K562 (cell line): ENCODE measurements around the gene RAP1GDS1. TPM values are rescaled to one million over a fixed set of nuclear protein-coding genes. Genes with fewer than 3 reads are reported as not detected.

Experiments used
- ATAC-seq: fragments of 200-7000 bp; cut with Tn5 transposase; 3 replicates; pipeline ENCODE4 v1.9.1; 2020; ENCODE audit warnings: moderate library complexity
- BruUV-seq: library from RNA; stranded (reverse); fragments of 400-500 nt; replicated peaks from 2 replicates; lab custom pipeline; 2021; lab: Mats Ljungman, UMichigan
- CTCF ChIA-PET: fragments of 300-600 bp; formaldehyde crosslinking; extraction: SDS; loops from one replicate; lab custom pipeline; 2021; ENCODE audit warnings: low intra/inter-chr PET ratio; lab: Yijun Ruan, JAX
- POLR2A ChIA-PET: fragments of 300-600, 350-650 bp; sonication (Branson Sonifier 250); formaldehyde crosslinking; extraction: SDS; loops from one replicate; lab custom pipeline; 2021; ENCODE audit warnings: antibody characterized with exemption, inconsistent platforms; lab: Yijun Ruan, JAX
- DNase-seq, 4 experiments: peaks; one replicate each; pipeline versions ENCODE4 v3.0.0 to v3.0.0-alpha.2; 2011 to 2018; ENCODE audit warnings: low spot score in 3 of 4, mixed read lengths in 3 of 4; ENCODE audit errors: extremely low read depth in 1 of 4
- FAIRE-seq: peaks from 2 replicates; lab custom pipeline; 2011; peaks lifted over from hg19 to GRCh38; lab: Jason Lieb, UNC
- H2AFZ ChIP-seq: 2 replicates; pipeline ENCODE4 v1.6.0; 2011; ENCODE audit warnings: low read depth, low read length, control low read depth, inconsistent platforms
- H3K27ac ChIP-seq: fragments of 200-600 bp; 3 replicates; pipeline ENCODE4 v1.8.0; 2011; ENCODE audit warnings: low read depth, mild to moderate bottlenecking, control low read depth, inconsistent platforms, low read length, moderate library complexity, mixed read lengths; ENCODE audit errors: extremely low read depth
- H3K27me3 ChIP-seq, 2 experiments: fragments of 300-600 bp in 1 of 2; 2 replicates in 1 of 2; 3 replicates in 1 of 2; pipeline versions ENCODE4 v1.6.0 to v1.8.0; 2011; ENCODE audit warnings: inconsistent platforms in 2 of 2, low read length in 2 of 2, mild to moderate bottlenecking in 1 of 2, mixed read lengths in 1 of 2, moderate library complexity in 1 of 2; ENCODE audit not compliant: control insufficient read depth in 2 of 2, insufficient read depth in 2 of 2
- H3K36me3 ChIP-seq: fragments of 300-600 bp; 3 replicates; pipeline ENCODE4 v1.8.0; 2011; ENCODE audit warnings: mild to moderate bottlenecking, low read length, inconsistent platforms; ENCODE audit not compliant: control insufficient read depth, insufficient read depth
- H3K4me1 ChIP-seq, 2 experiments: fragments of 200-600 bp in 1 of 2; replicated peaks in 1 of 2; 2 replicates in 1 of 2; 3 replicates in 1 of 2; pipeline versions ENCODE4 v1.5.1 to v1.8.0; 2011; ENCODE audit warnings: inconsistent platforms in 2 of 2, low read length in 2 of 2, mild to moderate bottlenecking in 1 of 2, mixed read lengths in 1 of 2, moderate library complexity in 1 of 2; ENCODE audit not compliant: control insufficient read depth in 2 of 2, insufficient read depth in 2 of 2
- H3K4me2 ChIP-seq: 2 replicates; pipeline ENCODE4 v1.6.1; 2011; ENCODE audit warnings: low read length, control low read depth, inconsistent platforms, mixed read lengths; ENCODE audit not compliant: insufficient read depth
- H3K4me3 ChIP-seq: fragments of 200-600 bp; sonication (generic), shearing (Covaris generic); 2 replicates; pipeline ENCODE4 v1.5.1; 2016; ENCODE audit warnings: control low read depth, inconsistent platforms
- H3K79me2 ChIP-seq: fragments of 200-600 bp; 3 replicates; pipeline ENCODE4 v1.8.0; 2011; ENCODE audit warnings: low read length, inconsistent platforms; ENCODE audit not compliant: control insufficient read depth, insufficient read depth
- H3K9ac ChIP-seq, 2 experiments: 2 replicates each; pipeline versions ENCODE4 v1.6.0 to v1.6.1; 2011; ENCODE audit warnings: low read depth in 2 of 2, low read length in 2 of 2, control low read depth in 1 of 2, inconsistent platforms in 1 of 2, mild to moderate bottlenecking in 1 of 2, mixed read lengths in 1 of 2; ENCODE audit not compliant: insufficient read depth in 1 of 2
- H3K9me1 ChIP-seq: one replicate; pipeline ENCODE4 v1.6.0; 2011; ENCODE audit warnings: inconsistent platforms, mild to moderate bottlenecking, low read length, moderate library complexity; ENCODE audit not compliant: control insufficient read depth, insufficient read depth
- H3K9me3 ChIP-seq: replicated peaks from 2 replicates; pipeline ENCODE4 v1.5.1; 2011; ENCODE audit warnings: low read depth, low read length, inconsistent platforms; ENCODE audit not compliant: control insufficient read depth, insufficient read depth
- H4K20me1 ChIP-seq: replicated peaks from 2 replicates; pipeline ENCODE4 v1.6.1; 2011; ENCODE audit warnings: low read length, inconsistent platforms, mixed read lengths; ENCODE audit not compliant: control insufficient read depth, insufficient read depth
- ZNF830 ChIP-seq: fragments of 250-450 bp; sonication (Bioruptor Pico); IDR thresholded peaks from 2 replicates; pipeline ENCODE4 v1.5.0; 2021; ENCODE audit warnings: mild to moderate bottlenecking
- WGBS: fragments of 100-300 bp; shearing (Covaris generic); methylation state at CpG from one replicate; pipeline ENCODE4 v1.1.6; 2016; ENCODE audit warnings: low coverage, mixed read lengths; ENCODE audit not compliant: insufficient coverage; ENCODE audit errors: missing lambda C conversion rate; 5-methylcytosine and 5-hydroxymethylcytosine counted together
- in situ Hi-C: fragments of 300-500 bp; cut with MboI; formaldehyde crosslinking; loops from 4 replicates; pipeline ENCODE4 v1.15.0; 2018; ENCODE audit warnings: inconsistent platforms, mixed read lengths
- intact Hi-C: fragments of 100-400 bp; cut with micrococcal nuclease; formaldehyde crosslinking; loops from 2 replicates; pipeline ENCODE4 v1.14.2; 2022
- polyA plus RNA-seq, 8 experiments: library from polyadenylated mRNA; depleted of rRNA in 4 of 8; stranded (reverse) in 5 of 8; unstranded in 3 of 8; fragments of >200 nt; fragmentation: Nextera tagmentation in 2 of 8; fragmentation: Illumina TruSeq in 1 of 8; extraction: Ambion mirVana in 2 of 8; extraction: Trizol in 1 of 8; gene quantifications; 2 replicates each; pipeline versions ENCODE4 v1.2.1 to v1.2.3, GENCODE V29; 2011 to 2014; ENCODE audit warnings: inconsistent platforms in 1 of 8, missing spikeins in 1 of 8
- total RNA-seq, 7 experiments: library from RNA; depleted of rRNA in 6 of 7; stranded (reverse); fragments of >200 nt in 6 of 7; fragmentation: Illumina TruSeq in 2 of 7; extraction: Trizol in 2 of 7; gene quantifications; 2 replicates each; pipeline versions ENCODE4 v1.2.1 to v1.2.3, GENCODE V29; 2011 to 2021; ENCODE audit warnings: low replicate concordance in 1 of 7
- TF ChIP-seq, protein P1 (sequence below): sonication (generic); formaldehyde crosslinking; IDR thresholded peaks from 2 replicates; pipeline ENCODE4 v1.8.0; 2023; ENCODE audit warnings: missing genetic modification reagents, mild to moderate bottlenecking, borderline replicate concordance
- TF ChIP-seq, protein P2 (sequence below): sonication (generic); formaldehyde crosslinking; IDR thresholded peaks from 2 replicates; pipeline ENCODE4 v1.8.0; 2022; ENCODE audit warnings: missing genetic modification reagents, mild to moderate bottlenecking, moderate library complexity, borderline replicate concordance

RAP1GDS1 gene
- total and polyA plus RNA-seq, 9 of the 15 experiments (the other 6 are each of a cell fraction or from before 2014, with no cell fraction given): 27.2 to 55.6 (median 31.5) TPM

DNA sequence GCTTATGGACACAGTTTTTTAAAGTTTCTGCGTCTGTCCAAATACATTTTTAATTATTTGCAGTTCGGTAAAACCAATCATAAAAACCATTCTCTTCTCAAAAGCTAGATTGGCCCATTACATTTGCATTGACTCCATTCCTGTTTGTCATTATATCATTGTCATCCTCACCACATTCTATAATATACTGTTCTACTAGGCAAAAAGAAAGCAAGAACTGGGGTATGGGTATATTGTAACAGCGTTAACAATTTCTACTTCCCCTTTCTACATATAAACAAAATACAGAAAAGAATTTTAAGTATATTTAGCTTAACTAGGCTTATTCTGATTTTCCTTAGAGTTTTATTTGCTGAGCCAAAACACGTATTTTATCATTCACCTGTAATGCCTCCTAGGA lies 91.8 kb downstream of the RAP1GDS1 start:
- no peak for DNase-seq
- no peak overlapping the region for H3K9ac ChIP-seq
- in situ Hi-C loops (no loop called here), intact Hi-C loops (no loop called here)
- no peak overlapping the region for H3K4me3 ChIP-seq
- no peaks in the 10 kb centered on the region for H3K4me1 ChIP-seq
- H3K9me3 ChIP-seq: no peaks in the 10 kb centered on the region
- ChIA-PET POLR2A (no interaction called here), CTCF (no interaction called here)
- no TSS peak for BruUV-seq
- H3K79me2 ChIP-seq: no peaks in the 10 kb centered on the region; the same call in 2 of the 3 replicates
- H3K27ac ChIP-seq: no peak overlapping the region
- no peak for ATAC-seq
- TF ChIP-seq, protein P1, sequence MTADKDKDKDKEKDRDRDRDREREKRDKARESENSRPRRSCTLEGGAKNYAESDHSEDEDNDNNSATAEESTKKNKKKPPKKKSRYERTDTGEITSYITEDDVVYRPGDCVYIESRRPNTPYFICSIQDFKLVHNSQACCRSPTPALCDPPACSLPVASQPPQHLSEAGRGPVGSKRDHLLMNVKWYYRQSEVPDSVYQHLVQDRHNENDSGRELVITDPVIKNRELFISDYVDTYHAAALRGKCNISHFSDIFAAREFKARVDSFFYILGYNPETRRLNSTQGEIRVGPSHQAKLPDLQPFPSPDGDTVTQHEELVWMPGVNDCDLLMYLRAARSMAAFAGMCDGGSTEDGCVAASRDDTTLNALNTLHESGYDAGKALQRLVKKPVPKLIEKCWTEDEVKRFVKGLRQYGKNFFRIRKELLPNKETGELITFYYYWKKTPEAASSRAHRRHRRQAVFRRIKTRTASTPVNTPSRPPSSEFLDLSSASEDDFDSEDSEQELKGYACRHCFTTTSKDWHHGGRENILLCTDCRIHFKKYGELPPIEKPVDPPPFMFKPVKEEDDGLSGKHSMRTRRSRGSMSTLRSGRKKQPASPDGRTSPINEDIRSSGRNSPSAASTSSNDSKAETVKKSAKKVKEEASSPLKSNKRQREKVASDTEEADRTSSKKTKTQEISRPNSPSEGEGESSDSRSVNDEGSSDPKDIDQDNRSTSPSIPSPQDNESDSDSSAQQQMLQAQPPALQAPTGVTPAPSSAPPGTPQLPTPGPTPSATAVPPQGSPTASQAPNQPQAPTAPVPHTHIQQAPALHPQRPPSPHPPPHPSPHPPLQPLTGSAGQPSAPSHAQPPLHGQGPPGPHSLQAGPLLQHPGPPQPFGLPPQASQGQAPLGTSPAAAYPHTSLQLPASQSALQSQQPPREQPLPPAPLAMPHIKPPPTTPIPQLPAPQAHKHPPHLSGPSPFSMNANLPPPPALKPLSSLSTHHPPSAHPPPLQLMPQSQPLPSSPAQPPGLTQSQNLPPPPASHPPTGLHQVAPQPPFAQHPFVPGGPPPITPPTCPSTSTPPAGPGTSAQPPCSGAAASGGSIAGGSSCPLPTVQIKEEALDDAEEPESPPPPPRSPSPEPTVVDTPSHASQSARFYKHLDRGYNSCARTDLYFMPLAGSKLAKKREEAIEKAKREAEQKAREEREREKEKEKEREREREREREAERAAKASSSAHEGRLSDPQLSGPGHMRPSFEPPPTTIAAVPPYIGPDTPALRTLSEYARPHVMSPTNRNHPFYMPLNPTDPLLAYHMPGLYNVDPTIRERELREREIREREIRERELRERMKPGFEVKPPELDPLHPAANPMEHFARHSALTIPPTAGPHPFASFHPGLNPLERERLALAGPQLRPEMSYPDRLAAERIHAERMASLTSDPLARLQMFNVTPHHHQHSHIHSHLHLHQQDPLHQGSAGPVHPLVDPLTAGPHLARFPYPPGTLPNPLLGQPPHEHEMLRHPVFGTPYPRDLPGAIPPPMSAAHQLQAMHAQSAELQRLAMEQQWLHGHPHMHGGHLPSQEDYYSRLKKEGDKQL (CRISPR knock-in tag): no peak
- TF ChIP-seq, protein P2, sequence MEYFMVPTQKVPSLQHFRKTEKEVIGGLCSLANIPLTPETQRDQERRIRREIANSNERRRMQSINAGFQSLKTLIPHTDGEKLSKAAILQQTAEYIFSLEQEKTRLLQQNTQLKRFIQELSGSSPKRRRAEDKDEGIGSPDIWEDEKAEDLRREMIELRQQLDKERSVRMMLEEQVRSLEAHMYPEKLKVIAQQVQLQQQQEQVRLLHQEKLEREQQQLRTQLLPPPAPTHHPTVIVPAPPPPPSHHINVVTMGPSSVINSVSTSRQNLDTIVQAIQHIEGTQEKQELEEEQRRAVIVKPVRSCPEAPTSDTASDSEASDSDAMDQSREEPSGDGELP (CRISPR knock-in tag): no peak
- TF ChIP-seq ZNF830 (CRISPR knock-in tag): no peak
- no peaks in the 10 kb centered on the region for H3K9me1 ChIP-seq
- H4K20me1 ChIP-seq: no peaks in the 10 kb centered on the region
- H3K4me2 ChIP-seq: no peak overlapping the region
- no peaks in the 10 kb centered on the region for H3K27me3 ChIP-seq
- peaks cover 8% of the 10 kb centered on the region; the same call in 1 of the 3 replicates for H3K36me3 ChIP-seq
- H2AFZ ChIP-seq: no peak overlapping the region
- FAIRE-seq: no peak
- WGBS: 86% methylated on average over 4 of the region's 4 CpGs
